HG03521 (cell line): ENCODE measurements around the gene CHTF8.

Experiments used
- ATAC-seq: cut with Tn5 transposase; IDR thresholded peaks from one replicate; pipeline ENCODE4 v1.9.1; 2021; ENCODE audit warnings: mild to moderate bottlenecking, moderate library complexity; ENCODE audit not compliant: unreplicated experiment

CHTF8 gene

DNA sequence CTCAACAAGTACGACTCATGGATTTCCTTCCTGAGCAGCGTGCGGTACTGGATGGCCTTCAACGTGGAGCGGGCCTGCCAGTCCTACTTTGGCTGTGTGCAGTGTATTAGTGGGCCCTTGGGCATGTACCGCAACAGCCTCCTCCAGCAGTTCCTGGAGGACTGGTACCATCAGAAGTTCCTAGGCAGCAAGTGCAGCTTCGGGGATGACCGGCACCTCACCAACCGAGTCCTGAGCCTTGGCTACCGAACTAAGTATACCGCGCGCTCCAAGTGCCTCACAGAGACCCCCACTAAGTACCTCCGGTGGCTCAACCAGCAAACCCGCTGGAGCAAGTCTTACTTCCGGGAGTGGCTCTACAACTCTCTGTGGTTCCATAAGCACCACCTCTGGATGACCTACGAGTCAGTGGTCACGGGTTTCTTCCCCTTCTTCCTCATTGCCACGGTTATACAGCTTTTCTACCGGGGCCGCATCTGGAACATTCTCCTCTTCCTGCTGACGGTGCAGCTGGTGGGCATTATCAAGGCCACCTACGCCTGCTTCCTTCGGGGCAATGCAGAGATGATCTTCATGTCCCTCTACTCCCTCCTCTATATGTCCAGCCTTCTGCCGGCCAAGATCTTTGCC, 17.9 kb downstream of the CHTF8 start:
- ATAC-seq = no peak

DNA sequence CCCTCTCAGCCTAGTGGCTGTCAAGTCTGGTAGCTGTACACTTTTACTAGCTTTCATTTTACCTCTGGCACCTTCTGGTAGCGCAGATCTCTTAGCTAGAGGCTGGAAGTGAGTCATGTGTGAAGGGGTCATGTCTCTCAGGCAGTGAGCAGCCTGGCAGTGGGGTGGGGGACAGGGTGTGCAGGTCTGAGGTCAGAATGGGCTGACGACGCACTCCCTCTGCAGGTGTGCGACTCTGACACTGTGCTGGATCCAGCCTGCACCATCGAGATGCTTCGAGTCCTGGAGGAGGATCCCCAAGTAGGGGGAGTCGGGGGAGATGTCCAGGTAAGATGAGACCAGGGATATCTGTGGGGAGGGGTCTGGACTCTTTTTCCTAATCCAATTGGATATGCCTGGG, 19.2 kb downstream of the CHTF8 start:
- ATAC-seq = no peak

DNA sequence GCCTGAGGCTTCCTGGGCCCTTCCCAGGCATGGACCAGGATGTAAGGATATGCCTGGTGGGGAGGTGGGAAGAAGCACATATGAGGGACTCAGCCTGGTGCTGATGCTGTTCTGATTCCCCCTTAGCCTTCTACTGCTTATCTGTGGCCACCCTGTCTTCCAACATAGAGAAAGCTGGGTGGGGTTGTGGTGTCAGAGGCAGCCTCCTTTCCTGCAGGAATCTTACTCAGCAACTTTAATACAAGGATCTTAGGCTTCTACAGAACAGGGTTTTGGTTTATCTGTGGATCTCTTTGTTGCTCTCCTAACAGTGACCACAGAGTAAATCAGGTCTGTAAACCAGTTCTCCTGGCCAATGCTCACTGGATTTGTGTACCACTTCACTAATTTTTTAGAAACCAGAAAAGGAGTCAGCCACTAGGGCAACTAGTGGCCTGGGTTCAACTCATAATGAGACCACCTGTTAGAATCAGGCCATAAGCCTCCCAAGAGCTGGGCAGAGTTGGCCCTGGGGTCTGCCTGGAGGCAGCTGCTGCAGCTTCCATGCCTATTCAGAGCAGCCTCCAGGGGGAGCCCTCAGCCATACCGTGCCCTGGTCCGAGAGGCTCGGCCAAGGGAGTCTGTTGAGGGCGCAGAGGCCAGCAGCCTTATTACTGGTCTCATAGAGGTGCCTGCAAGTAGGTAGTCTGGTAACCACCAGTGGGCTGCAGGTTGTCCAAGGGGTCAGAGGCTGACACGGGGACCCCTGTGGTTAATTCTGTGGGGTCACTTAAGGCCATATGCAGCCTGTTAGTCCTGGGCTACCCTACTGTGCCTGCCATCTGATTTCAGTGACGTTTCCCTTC, 19.9 kb downstream of the CHTF8 start:
- peak; percentile 51 for ATAC-seq

DNA sequence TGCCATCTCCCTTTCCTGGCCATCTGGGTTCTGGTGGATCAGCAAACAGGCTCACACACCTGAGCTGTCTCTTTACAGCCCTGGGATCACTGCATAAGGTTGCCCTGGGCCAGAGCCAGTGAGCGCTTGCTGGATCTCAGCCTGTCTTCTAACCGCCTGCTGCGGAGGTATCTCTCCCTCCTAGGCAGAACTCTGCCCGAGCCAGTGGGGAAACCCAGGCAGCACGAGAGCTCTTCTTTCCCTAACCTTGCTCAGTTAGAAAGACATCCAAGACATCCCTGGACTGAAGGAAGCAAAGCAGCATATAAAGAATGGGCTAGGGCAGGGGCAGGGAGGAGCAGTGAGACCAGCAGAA, 20.5 kb downstream of the CHTF8 start:
- ATAC-seq = no peak

DNA sequence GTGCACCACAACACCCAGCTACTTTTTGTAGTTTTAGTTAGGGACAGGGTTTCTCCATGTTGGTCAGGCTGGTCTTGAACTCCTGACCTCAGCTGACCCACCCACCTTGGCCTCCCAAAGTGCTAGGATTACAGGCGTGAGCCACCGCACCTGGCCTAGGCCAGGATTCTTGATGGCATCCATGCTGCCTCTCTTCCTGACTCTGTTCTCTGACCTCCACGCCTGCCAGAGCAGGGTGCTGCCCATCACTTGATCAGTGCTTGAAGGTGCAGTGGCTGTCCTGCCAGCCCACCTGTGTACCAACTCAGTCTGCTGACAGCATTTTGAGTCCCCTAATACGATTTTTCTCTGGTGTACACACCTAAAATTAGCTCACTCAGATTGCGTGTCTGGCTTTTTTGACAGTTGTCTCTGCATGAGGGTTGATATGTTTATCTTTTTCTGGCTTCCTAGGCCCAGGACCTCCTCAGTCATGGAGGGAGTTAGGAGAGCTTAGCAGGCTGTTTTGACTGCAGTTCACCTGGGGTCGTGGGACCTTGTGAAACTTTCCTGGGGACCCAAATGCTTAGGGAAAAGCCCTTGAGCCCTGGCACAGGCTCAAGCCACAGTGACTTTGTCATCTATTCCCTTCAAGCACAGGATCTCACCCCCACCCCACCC, 21.0 kb downstream of the CHTF8 start:
- ATAC-seq = no peak

DNA sequence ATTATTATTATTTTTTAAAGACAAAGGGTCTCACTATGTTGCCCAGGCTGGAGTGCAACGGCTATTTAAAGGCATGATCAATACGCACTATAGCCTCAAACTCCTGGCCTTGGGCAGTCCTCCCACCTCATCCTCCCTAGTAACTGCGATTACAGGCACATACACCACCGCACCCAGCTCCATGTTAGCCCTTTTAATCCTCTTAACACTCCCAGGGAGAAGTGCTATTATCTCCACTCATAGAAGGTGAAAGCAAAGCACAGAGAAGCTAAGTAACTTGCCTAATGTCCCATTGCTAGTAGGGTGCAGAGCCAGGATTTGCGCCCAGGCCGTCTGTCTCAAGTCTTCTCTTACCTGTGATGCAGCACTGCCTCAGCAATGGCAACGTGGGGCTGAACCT, 22.0 kb downstream of the CHTF8 start:
- ATAC-seq = no peak

DNA sequence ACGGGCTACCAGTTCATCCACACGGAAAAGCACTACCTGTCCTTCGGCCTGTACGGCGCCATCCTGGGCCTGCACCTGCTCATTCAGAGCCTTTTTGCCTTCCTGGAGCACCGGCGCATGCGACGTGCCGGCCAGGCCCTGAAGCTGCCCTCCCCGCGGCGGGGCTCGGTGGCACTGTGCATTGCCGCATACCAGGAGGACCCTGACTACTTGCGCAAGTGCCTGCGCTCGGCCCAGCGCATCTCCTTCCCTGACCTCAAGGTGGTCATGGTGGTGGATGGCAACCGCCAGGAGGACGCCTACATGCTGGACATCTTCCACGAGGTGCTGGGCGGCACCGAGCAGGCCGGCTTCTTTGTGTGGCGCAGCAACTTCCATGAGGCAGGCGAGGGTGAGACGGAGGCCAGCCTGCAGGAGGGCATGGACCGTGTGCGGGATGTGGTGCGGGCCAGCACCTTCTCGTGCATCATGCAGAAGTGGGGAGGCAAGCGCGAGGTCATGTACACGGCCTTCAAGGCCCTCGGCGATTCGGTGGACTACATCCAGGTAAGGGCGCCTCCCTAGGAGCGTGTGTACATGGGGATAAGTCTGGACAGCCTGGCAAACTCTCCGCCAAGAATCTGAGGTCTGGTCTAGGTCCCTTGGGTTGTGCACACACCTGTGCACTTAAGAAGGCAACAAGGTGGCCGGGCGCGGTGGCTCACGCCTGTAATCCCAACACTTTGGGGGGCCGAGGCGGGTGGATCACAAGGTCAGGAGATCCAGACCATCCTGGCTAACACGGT, 22.7 kb downstream of the CHTF8 start:
- ATAC-seq = no peak

DNA sequence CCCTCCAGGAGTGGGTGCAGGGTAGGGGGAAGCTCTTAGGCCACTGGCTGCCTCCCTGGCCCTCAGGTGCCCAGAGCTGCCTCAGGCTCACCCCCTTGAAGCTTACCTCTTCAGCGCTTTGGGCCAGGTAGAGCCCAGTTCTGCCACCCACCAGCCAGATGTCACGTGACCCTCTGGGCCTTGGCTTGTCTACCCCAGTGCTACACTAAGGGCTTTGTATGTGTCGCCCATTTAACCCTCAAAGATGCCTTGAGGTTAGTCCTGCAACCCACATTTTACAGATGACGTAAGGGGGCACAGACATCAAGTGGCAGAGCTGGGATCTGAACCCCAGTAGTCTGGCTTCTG, 23.5 kb downstream of the CHTF8 start:
- ATAC-seq = no peak

DNA sequence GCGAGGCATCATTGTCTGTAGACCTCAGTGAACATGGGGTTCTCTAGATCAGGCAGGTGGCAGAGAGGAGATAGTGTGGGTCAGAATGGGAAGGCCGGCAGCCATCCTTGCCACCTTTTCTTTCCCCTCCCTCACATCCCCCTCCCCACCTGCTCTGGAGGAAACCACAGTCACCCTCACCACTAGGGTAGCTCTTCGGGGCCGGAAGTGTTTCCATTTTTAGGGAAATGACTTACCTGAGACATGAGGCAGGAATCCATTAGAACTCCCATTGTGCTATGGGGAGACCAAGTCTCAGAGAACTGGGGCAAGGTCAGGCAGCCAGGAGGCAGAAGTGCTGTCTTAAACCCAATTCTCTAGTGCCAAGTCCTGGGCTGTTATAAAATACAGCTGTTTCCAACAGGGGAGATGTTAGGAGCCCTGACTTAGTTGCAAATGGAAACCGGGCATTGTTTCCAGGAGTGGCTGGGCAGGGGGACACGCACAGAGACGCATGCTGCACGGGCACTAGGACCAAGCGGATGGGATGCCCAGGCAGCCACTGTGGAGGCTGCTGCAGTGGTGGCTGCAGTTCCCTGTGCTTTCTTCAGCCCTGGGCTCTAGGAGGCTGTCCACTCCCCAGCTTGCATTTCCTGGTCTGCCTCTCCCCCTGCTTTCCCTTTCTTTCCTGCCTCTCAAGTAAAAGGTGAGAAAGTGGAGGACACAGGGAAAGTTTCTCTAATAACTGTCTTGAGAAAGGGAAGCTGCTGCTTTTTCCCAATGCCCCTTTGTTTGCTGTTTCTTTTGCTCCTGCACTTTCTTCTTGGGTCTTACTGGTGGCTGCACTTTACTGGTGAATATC, 24.1 kb downstream of the CHTF8 start:
- ATAC-seq = no peak

DNA sequence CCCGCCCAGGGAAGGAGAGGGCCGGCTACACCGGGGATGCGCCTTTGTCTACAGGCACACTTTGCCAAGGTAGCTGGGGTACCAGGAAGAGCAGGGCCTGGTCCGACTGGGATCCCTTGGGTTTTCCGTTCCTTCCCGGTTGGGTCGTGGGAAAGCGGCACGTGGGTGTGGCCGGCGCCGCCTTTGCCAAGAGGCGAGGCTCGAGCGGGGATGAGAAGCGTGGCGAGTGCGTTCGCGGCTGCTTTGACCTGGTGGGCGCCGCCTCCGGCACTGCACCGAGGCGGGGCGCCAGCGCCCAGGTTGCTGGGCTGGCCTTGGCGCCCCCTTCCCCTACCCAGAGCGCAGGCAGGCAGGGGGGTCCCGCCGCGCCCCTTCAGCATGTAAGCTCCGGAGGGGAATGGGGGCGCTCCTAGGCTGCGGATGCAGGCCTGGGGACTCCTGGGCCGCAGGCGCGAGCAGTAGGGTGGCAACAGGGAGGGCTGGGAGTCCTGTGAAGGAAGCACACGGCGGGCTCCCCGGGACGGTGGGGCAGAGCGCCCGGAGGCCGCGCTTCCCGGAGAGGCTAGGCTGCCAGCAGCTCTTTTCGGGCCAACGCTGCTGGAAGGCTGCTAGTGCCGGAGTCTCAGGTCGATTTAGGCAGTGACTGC, 24.9 kb downstream of the CHTF8 start:
- ATAC-seq = no peak

DNA sequence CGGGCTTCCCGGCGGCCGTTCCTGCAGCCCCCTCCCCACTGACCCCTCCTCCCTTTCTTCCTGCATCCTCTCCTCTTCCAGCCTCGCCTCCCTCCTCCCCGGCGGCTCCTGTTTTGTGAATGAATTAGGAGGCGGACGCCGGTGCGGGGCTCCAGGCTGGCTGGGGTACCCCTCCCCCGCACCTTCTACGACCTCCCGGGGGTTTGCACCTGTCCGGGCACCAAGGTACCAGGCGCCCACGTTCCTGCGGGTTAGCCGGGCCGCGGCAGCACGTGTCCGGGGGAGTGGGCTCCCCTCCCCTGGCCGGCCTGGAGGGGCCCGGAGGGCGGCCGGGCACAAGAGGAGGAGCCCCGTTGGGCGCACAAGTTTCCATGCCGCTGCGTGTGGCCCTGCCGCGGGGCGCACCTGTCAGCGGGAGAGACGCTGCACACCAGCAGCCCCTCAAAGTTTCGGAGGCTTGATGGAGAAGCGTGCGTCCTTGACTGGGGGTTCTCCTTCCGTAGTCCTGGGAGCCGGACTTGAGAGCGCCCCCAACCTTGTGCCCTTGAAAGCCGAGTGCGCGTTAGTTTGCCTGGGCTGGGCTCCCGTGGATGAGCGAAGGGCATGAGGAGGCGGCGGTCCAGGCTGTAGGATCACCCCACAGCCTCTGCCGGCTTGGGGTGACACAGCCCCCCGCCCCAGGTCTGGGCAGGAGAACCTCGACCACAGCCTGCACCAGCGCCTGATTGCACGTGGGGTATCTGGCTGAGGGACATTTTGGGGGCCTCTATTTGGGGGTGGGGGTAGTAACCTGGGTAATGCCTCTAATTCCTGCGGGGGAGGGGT, 25.7 kb downstream of the CHTF8 start:
- no peak for ATAC-seq

DNA sequence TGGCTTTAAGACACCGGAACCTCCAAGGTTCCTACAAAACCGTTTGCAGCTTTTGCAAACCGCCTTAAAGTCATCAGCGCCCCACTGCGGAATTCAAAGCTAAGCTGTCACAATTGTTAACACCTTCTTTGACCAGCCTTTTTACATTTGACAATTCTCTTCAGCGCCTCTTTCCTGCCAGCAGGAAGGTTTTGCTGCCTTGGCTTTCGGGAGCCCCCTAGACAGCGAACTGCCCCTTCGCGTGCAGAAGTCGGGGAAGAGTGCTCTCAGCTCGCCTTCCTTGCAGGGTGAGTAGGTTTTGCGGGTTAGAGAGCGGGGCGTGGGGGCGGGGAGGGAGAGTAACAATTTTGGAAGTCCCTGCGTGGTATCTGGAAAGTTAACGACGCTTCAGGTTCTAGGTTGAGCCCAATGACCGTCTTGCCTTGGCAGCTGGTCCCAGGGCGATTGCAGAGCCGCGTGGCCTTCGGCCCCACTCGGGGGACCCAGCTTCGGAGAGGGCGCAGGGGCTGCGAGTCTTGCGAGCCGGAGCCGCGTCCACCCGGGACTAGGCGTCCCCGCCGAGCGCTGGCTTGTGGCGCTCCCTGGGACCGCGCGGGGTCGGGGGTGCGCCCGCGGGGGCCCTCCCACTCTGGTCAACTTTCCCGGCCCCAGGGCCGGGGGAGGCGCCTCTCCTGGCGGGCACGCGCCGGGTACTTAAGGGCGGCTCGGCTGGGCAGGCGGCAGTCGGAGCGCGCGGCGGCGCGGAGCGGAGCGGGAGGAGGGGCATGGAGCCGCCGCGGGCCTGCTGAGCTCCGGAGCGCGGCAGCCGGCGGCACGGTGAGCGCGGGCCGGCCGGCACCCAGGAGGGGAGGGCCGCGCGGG, 26.7 kb downstream of the CHTF8 start, which contains the start of gene HAS3:
Gene HAS3, plus strand, starts transcription at position 153 of the 861 bp plus-strand sequence. CDS start 3,743 bp downstream, outside the sequence.
- ATAC-seq = no peak

DNA sequence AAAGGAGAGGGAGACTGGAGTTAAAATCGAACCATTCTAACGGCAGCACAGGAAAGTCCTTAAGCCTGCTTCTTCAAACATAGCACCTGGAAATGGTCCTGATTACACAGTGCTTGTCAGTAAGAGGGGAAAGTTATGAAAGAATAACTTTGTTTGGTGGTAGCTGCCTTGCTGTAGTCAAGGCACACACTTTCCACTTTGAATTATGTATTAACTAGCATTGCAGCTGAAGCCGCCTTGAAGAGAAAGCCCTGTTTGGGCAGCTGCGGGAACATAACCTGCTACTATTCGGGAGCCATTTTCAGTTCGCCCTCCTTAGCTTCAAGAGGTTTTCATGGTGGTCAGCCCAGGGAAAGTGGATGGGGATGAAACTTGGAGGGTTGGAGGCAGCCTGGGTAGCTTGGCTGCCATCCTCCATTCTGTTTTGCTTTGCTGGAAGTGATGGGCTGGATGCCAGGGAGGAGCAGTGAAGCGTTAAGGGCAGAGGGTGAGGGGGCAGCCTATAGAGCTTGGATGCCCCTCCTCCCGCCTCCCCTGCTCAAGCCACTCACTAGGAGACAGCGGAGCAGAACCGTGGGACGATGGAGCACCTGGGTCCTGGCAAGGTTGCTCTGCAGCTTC, 32.2 kb downstream of the CHTF8 start:
- no peak for ATAC-seq

DNA sequence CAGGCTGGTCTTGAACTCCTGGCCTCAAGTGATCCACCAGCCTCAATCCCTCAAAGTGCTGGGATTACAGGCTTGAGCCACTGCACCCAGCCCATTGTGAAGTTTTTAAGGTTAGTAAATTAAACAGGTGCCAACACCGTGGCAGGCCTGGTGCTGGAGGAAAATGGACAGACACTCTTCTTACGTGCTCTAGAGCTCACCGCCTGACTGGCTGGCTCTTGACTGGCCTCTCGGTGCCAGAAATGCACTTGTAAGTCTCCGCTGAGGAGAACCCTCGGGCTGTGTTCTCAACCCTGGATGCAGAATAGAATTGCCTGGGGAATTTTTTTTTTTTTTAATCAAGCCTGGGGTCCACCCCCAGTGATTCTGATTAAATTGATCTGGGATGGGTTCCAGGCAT, 37.2 kb downstream of the CHTF8 start:
- no peak for ATAC-seq

DNA sequence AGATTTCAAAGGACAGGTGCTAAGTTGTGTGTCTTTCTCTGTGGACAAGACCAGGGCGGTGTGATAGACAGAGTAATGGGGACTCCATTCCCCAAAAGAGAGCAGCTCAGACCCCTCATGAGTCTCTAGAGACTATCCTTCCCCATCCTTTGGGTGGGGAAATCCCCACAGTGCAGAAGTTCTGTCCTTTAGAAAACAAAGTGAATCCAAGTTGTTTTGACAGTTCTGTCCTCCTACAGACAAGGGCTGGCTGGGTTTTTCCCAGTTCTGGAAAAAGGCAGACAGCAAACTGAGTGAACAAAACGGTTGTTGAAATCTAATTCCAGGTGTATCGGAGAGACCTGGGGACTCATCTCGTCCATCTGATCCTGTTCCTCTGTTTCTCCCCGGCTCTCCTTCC, 37.9 kb downstream of the CHTF8 start:
- no peak for ATAC-seq

DNA sequence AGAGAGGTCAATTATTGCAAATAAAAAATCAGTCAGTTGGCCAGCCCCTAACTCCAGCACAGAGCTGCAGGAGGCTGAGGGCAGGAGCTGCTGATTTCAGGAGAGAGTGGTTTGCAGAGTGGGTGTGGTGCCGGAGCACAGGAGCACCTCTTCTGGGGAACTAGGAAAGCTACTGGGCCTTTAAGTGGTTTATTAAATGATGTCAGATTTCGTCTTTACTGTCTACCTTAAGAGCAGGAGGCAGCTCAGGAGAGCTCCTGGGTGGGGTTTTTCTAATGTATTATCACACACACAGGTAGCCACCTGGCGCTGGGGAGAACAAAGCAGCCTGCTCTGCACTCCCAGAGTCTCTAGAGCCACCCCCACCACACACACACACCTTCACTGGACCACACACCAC, 38.4 kb downstream of the CHTF8 start:
- ATAC-seq = no peak

DNA sequence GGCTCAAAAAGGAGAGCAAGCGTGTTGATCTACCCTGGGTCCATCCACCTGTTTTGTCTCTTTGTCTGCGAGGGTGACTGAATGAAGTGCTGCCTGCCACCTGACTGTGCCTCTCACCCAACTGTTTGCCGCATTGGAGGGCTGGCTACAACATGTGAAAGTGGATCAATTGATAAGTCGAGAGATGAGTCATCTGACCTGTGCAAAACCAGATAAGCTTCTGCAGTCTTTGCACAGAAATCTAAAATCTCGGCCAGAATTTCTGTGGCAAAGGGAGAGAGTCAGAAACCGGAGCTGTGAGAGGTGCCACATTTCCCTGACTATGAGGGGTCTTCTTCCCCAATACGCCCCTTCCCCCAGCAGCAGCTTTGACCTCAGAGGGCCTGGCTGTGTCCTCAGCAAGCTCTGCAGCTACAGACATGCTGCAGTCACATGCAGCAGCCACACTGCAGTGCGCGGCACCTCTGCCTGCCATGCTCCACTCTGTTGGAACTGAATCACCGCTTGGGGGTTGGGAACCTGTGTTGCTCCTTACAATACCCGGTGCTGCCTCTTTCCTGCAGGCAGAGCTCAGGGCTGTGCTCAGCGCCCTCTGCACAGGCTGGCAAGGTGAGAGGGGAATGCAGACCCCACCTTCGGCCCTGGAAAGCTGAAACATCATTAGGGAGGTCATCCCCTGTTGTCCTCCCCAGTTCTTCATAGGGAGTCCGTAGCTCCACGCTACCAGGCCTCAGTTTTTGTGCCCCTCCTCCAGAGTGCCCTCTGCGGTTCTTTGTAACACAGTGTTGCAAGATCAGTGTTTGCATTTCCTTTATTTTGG, 43.1 kb downstream of the CHTF8 start:
- no peak for ATAC-seq
